ENCODE results near the gene ZNF407.

- TF ChIP-seq, protein P1, sequence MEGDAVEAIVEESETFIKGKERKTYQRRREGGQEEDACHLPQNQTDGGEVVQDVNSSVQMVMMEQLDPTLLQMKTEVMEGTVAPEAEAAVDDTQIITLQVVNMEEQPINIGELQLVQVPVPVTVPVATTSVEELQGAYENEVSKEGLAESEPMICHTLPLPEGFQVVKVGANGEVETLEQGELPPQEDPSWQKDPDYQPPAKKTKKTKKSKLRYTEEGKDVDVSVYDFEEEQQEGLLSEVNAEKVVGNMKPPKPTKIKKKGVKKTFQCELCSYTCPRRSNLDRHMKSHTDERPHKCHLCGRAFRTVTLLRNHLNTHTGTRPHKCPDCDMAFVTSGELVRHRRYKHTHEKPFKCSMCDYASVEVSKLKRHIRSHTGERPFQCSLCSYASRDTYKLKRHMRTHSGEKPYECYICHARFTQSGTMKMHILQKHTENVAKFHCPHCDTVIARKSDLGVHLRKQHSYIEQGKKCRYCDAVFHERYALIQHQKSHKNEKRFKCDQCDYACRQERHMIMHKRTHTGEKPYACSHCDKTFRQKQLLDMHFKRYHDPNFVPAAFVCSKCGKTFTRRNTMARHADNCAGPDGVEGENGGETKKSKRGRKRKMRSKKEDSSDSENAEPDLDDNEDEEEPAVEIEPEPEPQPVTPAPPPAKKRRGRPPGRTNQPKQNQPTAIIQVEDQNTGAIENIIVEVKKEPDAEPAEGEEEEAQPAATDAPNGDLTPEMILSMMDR (conservative IDR thresholded peaks at IDR 0.05 in 1 of 2, IDR thresholded peaks at IDR 0.05 in 1 of 2; ENCODE audit: extremely low read depth in 1 of 2, insufficient read depth in 1 of 2, low read depth in 1 of 2, low read length in 2 of 2) = no peak
- TF ChIP-seq EZH2 (IDR thresholded peaks at IDR 0.05; ENCODE audit: borderline replicate concordance, low read length) = no peak
Measured at GRCh38 chr18:74661691-74662090, 64.0 kb downstream of the ZNF407 start.
